HS-27A (cell line): ENCODE data around the gene IFNA13.
A peak's percentile ranks its signal among the peaks of the same experiment; 100 is the strongest.

Experiments used
- DNase-seq: peaks from one replicate; pipeline ENCODE4 v3.0.0-alpha.2; 2012; ENCODE audit warnings: low read depth, missing footprints

The IFNA13 gene

DNA sequence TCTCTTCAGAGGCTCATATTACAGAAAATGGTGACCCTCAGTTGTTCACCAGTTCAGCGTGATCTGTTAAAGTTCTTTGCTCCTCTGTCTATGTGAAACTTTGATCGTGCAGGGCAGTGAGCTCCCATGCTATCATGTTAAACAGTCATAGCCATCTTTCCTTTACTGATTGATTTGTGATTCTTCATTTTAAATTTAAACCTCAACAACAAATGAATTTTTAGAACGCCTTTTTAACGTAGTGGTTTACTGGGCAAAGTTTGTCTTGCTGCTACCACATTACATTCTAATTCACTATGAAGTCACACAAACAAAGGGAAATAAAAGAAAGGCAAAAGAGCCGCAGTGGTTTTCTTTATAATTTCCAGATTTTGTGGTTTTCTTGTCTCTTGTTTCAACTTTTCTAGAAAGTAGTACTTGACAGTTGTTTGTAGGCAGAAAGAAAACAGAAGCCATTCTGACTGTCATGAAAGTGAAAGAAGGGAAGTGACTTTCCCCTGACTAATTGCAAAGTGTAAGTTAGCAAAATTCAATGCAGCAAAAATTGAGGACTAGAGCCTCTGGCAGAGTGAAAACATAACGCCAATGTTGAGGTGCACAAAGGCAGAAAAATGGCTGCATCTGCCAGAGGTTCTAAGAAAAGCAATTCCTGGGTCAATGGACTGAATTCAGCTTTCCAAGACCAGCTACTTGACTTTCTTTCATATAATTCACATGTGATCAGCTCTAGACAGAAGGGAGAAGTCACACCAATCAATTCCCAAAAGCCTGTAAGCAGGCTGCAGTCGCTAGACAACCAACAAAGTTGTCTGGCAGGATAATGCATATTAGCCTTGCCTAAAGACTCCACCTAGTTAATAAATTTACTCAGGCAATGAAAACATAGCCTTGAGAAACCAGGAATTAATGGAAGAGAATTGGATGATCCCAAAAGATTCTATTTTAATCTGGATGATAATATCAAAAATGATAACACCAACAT, 10.1 kb downstream of the IFNA13 start:
- no peak for DNase-seq

DNA sequence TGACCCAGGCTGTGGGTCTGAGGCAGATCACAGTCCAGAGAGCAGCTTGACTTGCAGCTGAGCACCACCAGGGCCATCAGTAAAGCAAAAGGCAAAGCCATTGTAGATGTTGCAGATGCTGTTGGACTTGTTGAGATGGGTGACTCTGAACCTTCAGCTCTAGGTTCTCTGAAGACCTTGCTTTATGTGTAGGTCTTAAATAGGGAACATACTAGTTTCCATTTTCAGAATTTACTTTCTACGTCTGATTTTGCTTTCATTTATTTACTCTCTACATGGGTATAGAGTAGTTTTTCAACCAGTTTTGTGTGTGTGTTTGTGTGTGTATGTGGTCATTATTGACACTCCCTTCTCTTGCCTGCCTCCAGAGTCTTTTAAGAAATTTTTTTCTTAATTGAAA, 17.1 kb downstream of the IFNA13 start, which contains the start of gene IFNA6:
Gene IFNA6, minus strand, starts transcription at position 101 of the 400 bp plus-strand sequence. Its CDS starts 0 bp downstream, at position 101.
- no peak for DNase-seq

DNA sequence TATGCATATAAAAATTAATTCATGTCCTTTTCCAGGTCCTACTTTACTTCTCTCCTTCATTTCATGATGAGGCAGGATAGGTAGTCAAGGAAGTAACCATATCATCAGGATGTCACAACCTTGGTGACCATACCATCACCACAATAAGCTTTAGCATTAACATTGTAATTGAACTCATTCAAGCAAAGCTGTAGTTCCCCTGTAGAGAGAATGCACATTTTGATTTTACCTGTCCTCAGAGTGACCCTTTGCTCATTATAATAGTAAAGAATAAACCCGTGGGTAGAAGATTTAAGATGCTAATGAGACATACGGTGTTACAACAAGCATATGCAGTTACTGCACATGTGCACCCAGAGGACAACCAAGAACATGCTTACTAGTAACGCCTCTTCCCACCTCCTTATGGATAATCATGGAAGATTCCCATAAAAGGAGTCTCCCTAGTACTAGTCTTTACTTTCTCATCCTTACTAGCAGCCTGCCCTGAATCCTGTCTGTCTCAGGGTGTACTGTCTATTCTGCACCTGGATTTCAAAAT, 19.4 kb downstream of the IFNA13 start:
- no peak for DNase-seq

DNA sequence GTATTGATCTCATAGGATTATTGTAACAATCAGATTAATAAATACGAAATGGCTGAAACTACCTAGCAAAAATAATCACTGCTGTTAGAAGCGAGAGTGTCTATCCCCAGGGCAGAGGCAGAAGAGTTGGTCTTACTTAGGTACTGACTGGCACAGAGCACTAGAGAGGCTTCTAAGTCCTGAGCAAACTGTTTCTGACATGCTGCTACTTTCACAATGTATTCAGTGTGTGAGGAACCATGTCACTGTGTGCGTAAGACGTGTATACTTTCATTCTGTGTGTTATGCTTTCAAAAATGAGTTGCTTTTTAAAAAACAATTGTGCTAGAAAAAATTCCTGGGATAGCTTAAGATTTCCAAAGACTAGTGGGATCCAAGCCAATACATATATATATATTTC, 27.1 kb downstream of the IFNA13 start:
- DNase-seq: no peak

DNA sequence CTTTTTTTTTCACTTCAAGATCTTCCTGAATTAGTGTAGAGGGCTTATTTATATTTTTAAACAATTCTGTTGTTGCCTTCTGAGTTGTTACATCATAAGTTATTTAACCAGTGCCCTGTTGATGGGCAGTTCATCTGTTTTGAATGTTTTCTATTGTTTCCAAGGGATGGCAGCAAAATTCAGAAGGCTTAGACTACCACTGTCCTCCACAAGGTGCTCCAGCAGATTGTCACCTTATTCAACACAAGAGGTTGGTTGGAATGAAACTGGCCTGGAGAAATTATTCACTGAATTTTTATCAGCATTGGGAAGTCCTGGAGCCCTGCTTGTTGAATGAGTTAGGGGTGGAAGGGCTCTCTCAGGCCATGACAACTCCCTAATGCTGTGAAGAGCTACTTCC, 31.4 kb downstream of the IFNA13 start:
- no peak for DNase-seq

DNA sequence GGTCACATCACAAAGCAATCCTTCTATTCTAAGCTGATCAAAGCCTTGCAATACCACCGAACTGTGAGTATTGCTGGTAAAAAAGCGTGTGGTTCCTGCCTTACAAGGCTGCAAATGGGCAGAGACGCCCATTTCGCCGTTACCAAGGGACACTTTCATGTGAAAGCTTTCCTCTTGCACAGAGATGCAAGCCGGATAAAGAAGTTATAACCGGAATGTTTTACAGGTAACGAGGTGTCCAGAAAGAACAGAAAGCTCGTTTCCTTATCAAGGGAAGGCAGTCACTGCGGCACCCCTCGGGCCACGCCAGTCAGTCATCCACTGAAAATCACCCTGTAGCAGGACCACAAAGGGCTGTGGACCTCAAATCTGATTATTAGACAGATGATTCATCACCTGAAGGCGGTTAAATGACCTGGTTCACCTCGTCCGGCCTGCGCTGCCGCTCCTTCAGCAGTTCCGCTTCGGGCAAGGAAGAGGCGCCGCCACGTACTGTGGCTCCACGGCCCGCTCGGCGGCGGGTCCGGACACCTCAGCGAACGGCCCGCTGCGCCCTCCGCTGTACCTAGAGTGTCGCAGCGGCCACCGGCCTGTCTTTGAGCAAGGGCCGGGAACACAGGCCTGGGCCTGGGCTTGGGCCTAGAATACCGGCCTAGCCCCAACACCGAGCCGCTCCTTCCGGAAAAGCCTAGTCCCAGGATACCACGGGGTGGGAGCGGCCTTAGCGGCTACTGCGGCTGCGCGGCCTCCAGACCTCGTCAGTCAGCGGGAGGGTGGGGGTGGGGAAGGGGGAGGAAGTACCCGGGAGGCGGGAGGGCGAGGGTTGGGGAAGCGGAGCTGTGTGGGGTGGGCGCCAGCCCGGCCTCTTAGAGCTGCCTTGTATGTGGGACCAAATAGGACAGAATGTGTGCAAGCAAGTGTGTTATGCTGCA, 32.9 kb downstream of the IFNA13 start, which contains the start of gene KLHL9:
Gene KLHL9, minus strand, starts transcription at position 704 of the 932 bp plus-strand sequence. Its CDS starts 545 bp downstream, at position 159.
- DNase-seq: peak; percentile 52

DNA sequence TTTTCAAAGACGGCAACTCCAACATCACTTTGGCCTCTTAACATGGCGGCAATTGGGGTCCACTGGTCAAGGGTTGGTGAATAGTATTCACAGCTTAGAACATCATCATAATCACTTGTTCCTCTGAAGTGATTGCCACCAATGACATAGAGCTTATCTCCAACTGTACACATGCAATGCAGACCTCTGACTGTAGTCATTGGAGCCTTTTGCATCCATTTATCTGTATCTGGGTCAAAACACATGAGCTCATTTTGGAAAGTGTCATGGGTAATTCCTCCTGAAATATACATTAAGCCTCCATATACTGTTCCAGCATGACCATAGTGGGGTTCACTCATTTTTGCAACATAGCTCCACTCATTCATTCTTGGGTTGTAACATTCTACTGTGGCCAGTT, 34.6 kb downstream of the IFNA13 start:
- no peak for DNase-seq

DNA sequence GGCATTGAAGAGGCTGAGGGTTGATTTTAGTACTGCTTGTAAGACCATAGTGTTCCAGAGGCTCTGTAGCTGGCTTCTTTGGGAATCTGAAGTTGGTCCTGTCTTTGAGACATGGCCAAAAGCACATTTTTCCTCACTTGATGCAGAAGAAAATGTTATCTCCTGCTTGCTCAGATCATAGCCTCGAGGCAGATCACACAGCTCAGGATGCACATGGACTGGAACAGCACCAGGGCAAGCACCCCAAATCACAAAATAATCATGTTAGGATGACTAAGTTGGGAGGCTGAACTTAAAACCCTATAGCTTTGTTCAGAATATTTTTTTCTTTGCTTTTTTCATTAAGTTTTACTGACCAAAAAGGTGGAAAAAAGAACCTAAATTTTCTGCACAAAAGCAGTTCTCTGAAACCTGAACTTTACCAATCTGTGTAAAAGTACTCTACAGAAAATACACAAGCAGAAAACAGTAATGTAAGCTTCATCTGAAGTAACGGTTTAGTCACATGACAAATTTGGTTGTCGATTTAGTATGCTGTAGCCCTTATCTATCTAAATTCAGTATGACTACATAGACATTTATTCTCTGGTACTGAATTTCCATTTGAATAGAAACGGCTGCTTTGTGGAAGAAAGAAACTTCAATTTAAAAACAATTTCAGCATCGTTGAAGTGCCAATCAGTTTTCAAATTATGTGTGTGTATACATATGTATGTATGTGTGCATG, 36.0 kb downstream of the IFNA13 start:
- no peak for DNase-seq

DNA sequence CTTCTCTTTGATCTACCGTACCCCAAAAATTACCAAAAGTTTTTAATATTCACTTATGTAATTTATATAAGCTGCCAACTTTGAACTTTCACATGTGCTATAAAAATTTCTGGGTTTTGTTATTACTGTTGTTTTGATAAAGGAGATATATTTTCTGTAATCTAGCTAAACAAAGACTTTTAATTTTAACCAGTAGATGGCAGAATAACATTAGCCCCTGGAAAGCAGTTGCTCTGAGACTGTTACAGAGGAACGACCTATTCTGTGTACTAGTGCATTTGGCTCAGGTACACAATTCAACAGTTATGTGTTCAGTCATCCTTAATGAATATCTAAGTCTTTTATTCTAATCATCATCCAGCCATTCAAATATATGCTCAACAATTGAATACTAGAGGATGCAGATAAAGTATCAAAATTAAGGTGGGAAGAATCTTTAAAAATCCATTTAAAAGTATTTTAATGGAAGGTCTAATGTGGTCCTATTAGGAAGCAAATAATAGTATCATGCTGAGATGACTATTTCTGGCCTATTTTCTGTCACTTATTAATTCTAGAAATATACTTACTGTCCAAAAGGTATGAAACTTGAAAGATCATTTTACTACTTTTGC, 41.2 kb downstream of the IFNA13 start:
- DNase-seq: no peak

DNA sequence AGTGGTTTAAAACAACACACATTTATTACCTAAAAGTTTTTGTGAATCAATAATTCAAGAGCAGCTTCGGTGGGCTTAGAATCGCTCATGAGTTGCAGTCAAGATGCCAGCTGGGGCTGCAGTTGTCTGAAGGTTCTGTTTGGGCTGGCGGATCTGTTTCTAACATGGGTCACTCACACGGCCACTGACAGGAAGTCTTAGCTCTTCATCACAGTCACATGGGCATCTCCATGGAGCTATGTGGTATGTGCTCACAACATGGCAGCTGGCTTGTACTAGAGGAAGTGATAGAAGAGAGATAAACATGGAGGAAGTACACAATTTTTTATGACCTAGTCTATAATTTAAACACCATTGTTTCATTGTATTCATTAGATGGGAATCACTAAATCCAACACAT, 43.8 kb downstream of the IFNA13 start:
- no peak for DNase-seq

DNA sequence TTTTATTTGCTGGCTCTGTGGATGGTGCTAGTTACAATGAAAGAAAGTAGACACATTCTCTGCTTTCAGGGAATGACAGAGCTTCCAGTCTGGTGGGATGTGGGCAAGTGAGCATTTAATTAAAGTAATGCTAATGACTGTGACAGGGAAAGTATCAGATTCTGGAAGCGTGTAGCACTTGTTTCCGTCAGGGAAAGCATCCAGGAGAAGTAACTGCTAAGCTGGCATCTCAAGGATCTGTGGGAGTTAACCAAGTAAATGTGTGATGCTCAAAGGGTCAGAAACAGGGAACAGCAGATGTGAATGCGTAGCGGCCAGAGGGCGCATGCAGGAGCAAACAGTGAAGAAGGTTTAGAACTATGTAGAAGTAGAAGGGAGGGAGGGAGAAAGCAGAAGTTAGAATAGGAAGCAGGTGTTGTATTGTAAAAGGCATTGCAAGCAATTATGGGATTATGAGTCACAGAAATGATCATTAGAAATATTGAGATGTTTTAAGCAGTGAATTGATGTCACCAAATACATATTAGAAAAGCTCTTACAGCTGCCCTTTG, 44.9 kb downstream of the IFNA13 start:
- DNase-seq: no peak

DNA sequence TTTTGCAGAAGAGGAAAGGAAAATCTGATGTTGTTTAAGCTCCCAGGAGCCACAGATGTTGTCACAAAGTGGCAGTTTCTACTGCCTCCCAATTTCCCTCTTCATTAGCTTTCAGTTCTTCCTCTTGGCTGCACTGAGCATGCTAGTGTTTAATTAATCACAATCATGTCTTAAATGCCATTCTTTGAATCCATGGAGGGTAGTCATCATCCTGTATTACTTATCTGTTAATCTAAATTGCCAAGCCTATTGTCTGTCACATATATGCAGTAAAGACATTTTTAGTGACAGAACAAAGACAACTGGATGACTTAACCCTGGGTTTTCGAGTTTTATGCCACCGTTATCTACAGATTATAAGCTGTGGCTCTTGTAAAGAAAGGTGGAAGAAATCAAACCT, 47.4 kb downstream of the IFNA13 start:
- no peak for DNase-seq

DNA sequence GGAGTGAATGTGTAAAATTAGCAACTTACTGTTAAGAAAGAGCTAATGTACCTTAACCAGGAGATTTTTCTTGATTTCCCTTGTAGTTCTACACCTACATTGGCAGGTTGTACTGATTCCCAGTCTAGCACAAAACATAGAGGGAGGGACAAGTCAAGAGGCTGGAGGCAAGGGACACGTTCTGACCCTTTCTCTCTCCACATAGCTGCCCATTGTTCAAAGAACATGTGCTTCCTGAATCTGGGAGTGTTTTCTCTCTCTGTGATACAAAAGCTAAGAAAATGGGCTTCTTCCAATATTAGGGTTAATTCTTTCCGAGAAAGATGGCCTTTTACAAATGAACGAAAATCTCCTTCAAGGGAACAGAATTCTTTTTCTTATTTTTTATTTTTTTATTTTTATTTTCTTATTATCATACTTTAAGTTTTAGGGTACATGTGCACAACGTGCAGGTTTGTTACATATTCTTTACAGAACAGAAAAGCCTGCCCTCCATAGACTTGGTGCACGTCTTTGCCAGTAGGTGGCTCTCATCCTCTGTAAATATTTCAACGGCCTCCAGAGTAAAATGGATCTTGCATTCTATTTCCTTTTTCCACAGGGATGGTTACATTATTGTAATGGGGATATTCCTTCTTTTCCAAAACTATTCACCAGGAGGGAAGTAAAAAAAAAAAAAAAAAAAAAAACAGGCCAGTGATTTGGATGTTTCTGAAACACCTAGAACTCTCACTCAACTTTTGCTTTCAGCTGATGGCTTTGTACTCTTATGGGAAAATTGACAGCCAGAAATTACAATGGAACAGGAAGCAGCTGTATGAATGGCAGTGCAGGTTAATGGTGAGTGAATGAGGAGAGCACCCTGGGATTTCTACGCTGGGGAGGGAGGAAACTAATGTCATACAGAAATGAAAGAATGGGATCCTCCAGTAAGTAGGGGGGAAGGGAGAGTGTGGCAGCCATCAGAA, 49.6 kb downstream of the IFNA13 start:
- no peak for DNase-seq
